C4-2B (cell line): Measurements from ENCODE around the gene LYG2.

Experiments used
- CTCF ChIP-seq: fragments of 450-650 bp; conservative IDR thresholded peaks from 2 replicates; pipeline ENCODE4 v1.5.1; 2017; ENCODE audit warnings: mild to moderate bottlenecking
- ZFX ChIP-seq: fragments of 450-650 bp; IDR thresholded peaks from 2 replicates; pipeline ENCODE4 v1.6.1; 2017

- TF ChIP-seq CTCF (no peak), ZFX (no peak)
These were observed 20.4 kb upstream of the LYG2 start for GRCh38 chr2:99275882-99276281.
